HG03039 (cell line): Measurements from ENCODE around the gene RNU1-1.
"Not testable (repeated sequence)": the region's sequence is repeated elsewhere in the genome, so short reads cannot be mapped to it uniquely, and the experiment has no call there.

Experiments used
- ATAC-seq: cut with Tn5 transposase; IDR thresholded peaks from one replicate; pipeline ENCODE4 v1.9.1; 2021; ENCODE audit warnings: mild to moderate bottlenecking, moderate library complexity; ENCODE audit not compliant: unreplicated experiment

The RNU1-1 gene

GRCh38 chr1:16498047-16498446, 16.0 kb downstream of the RNU1-1 start:
- not testable (repeated sequence) for ATAC-seq

DNA sequence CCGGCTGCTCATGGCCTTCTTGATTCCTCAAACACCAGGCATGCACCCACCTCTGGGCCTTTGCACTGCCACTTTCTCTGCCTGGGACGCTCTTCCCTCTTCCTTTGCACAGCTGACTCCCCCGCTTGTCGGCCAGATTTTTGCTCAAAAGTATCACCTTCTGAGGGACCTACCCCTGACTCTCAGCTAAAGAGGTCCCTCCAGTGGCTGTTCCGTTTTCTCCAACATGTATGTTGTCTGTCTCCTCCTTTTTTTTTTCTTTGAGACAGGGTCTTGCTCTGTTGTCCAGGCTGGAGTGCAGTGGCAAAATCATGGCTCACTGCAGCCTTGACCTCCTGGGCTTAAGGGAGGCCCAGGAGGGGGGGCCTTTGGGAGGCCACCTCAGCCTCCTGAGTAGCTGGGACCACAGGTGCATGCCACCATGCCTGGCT, 16.6 kb downstream of the RNU1-1 start:
- ATAC-seq = not testable (repeated sequence)

DNA sequence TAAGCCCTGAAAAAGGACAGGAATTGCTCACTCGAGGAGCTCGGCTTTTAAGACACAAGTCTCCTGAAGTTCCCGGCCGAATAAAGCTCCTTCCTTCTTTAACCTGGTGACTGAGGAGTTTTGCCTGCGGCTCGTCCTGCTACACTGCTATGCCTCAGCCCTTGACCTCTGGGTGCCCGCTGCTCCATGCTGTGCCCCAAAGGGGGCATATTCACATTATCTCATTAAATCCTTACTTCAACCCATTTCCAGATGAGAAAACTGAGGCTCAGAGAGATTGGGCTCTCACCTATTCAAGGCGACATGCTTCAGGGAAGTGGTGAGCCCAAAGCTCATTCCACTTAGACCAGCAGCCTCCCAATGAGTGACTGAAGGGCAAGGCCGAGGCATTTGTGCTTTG, 20.4 kb downstream of the RNU1-1 start:
- ATAC-seq = not testable (repeated sequence)

GRCh38 chr1:16492937-16493336, 21.1 kb downstream of the RNU1-1 start:
- not testable (repeated sequence) for ATAC-seq

- ATAC-seq = no peak
Measured at GRCh38 chr1:16491056-16491675, 22.9 kb downstream of the RNU1-1 start.

DNA sequence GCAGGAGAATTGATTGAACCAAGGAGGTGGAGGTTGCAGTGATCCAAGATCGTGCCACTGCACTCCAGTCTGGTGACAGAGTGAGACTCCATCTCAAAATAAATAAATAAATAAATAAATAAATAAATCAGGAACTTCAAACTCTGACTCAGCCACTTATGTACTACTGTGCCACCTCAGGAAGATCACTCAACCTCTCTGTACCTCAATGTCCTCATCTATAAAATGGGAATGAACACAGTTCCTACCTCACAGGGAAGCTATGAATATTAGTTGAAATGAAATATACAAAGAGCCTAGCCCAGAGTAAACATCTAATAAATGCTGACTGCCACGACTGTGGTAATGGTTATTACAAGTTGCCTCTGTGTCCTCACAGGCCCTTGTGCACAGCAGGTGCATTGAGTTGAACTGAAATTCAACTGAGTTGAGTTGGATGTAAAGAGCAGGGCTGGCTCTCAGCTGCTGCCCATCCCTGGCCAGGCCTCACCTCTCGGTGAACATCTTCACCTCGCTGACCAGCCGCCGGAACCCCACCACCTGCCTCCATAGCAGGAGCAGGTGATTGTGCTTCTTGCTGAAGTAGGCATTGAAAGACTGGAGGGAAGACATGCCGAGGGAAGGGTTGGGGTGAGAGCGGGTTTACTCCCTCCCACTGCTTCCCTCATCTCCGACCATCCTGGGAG, 24.7 kb downstream of the RNU1-1 start:
- ATAC-seq = not testable (repeated sequence)

- ATAC-seq = not testable (repeated sequence)
Measured at GRCh38 chr1:16487011-16487410, 27.1 kb downstream of the RNU1-1 start.

- not testable (repeated sequence) for ATAC-seq
Measured at GRCh38 chr1:16486316-16486715, 27.8 kb downstream of the RNU1-1 start.

DNA sequence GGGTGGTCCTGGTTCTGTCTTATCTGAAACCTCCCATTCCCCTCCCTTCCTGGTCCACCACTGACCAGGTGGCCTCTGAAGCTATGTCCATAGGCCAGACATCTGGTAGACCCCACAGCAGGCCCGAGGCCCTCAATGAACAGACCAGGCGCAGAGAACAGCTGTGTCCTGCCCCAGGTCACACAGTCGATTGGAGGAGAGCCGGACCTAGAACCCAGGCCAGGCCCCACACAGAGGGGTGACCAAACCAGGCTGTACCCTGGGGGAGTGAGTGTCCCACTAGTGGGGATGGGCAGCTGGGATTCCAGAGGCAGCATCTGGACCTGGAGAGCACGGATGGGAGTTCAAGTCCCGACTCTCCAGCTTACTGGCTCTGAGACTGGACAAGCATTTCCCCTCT, 29.2 kb downstream of the RNU1-1 start:
- ATAC-seq = no peak

GRCh38 chr1:16484501-16484835, 29.6 kb downstream of the RNU1-1 start:
- no peak for ATAC-seq

- ATAC-seq = not testable (repeated sequence)
Measured at GRCh38 chr1:16483639-16484500, 30.2 kb downstream of the RNU1-1 start.

DNA sequence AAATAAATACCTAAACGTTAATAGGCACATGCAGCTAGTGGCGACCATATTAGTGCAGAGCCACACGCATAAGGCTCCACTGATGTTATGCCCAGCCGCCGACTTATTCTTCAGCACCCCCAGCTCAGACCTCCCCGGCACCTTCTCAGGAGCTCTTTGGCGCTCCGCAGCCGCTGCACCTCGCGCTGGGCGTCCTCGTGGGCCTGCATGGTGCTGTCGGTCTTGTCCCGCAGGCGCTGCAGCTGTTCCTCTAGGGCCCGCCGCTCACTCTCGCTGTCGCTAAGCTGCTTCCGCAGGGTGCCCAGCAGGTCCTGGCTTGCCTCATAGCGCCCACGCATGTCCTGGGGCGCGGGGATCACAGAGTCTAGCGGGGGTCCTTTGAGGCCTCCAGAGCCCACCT, 30.9 kb downstream of the RNU1-1 start:
- not testable (repeated sequence) for ATAC-seq

DNA sequence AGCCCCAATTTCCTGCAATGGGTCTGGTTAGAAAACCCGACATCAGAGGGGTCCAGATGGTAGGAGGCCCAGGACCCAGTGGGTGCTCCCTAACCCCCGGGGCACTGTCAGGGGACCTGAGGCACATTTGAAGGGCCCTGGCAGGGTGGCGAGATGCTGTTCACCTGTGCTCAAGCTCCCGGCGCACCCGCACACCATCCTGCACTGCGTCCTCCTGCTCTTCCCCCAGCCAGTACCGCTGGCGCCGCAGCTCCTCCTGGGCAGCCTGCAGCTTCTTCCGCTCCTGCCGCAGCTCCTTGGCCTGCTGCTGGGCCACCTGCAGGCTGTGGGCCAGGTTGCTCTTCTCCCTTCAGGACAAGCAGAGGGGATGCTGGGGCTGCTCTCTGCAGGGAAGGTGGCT, 36.0 kb downstream of the RNU1-1 start:
- ATAC-seq = no peak

- not testable (repeated sequence) for ATAC-seq
Measured at GRCh38 chr1:16475771-16476770, 38.0 kb downstream of the RNU1-1 start.

DNA sequence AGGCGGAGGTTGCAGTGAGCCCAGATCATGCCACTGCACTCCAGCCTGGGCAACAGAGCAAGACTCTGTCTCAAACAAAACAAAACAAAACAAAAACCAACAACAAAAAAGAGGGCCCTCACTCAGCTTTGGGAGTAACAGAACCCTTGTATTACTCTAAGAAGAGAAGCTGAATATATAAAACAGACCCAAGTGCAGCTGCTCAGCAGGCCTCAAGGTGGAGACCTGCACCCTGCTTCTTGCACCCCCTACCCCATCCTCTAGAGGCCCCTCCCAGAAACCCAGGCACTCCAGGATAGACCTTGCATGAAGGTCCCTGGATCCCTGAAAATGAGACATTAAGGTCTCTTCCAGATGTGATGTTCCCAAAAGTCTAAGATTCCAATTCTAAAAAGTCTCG, 39.2 kb downstream of the RNU1-1 start:
- ATAC-seq = not testable (repeated sequence)

- ATAC-seq = no peak
Measured at GRCh38 chr1:16474166-16474800, 39.8 kb downstream of the RNU1-1 start.

- no peak for ATAC-seq
Measured at GRCh38 chr1:16468558-16468957, 45.5 kb downstream of the RNU1-1 start.

DNA sequence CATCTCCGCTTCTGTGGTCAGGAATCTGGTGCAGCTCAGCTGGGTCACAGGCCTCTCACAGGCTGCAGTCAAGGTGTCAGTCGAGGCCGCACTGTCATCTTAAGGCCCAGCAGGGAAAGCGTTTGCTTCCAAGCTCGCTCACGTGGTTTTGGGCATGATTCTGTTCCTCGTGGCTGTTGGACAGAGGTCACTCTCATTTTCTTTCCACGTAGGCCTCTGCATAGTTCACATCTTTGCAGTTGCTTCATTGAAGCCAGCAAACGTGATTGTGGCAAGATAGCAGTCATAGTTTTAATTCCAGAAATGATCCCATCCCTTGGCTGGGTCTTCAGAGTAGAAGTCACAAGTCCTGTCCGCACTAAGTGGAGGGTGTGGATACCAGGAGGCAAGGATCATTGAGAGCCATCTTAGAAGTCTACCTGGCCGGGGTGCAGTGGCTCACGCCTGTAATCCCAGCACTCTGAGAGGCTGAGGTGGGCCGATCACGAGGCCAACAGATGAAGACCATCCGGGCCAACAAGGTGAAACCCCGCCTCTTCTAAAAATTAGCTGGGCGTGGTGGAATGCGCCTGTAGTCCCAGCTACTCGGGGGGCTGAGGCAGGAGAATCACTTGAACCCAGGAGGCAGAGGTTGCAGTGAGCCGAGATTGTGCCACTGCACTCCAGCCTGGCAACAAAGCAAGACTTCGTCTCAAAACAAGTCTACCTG, 49.0 kb downstream of the RNU1-1 start:
- ATAC-seq = no peak
